DMS 273 treated with DMSO at 0.1 percent for 48 hours (cell line): ENCODE measurements around the gene MCHR2.

ENCODE experiments used
- DNase-seq: peaks from one replicate; lab custom pipeline; 2025; lab: John Stamatoyannopoulos, UW

The MCHR2 gene

GRCh38 chr6:99905209-99906106 is 88.6 kb downstream of the MCHR2 start:
- peak; percentile 56 for DNase-seq

GRCh38 chr6:99901596-99902384 is 92.2 kb downstream of the MCHR2 start:
- no peak for DNase-seq

- DNase-seq = no peak
These were observed 99.2 kb downstream of the MCHR2 start for GRCh38 chr6:99894815-99895214.

GRCh38 chr6:99887066-99887465 is 107.0 kb downstream of the MCHR2 start:
- no peak for DNase-seq

GRCh38 chr6:99885051-99885450 is 109.0 kb downstream of the MCHR2 start:
- no peak for DNase-seq

- no peak for DNase-seq
These were observed 111.8 kb downstream of the MCHR2 start for GRCh38 chr6:99882128-99882702.

- DNase-seq = no peak
These were observed 114.6 kb downstream of the MCHR2 start for GRCh38 chr6:99879431-99879830.

GRCh38 chr6:99875068-99875467 is 119.0 kb downstream of the MCHR2 start:
- DNase-seq = no peak

GRCh38 chr6:99873084-99873483 is 120.9 kb downstream of the MCHR2 start:
- no peak for DNase-seq

- no peak for DNase-seq
These were observed 122.4 kb downstream of the MCHR2 start for GRCh38 chr6:99871641-99872040.
